Trophoblast cell (in vitro differentiated cells and primary cell): ENCODE data around the gene RGS7.
A peak's percentile ranks its signal among the peaks of the same experiment; 100 is the strongest.

Source experiments
- DNase-seq, 2 donors: peaks; one replicate each; pipeline ENCODE4 v3.0.0-alpha.2; 2016
- H2AFZ ChIP-seq: 2 replicates; pipeline ENCODE4 v1.6.1; 2013; ENCODE audit warnings: low read length, moderate library complexity, mild to moderate bottlenecking; ENCODE audit not compliant: insufficient read depth, poor library complexity
- H2AK5ac ChIP-seq: 2 replicates; pipeline ENCODE4 v1.6.1; 2013; ENCODE audit warnings: mild to moderate bottlenecking, low read length
- H2BK120ac ChIP-seq: 2 replicates; pipeline ENCODE4 v1.6.1; 2013; ENCODE audit warnings: low read length, mild to moderate bottlenecking, moderate library complexity; ENCODE audit not compliant: insufficient read depth, poor library complexity
- H2BK12ac ChIP-seq: 2 replicates; pipeline ENCODE4 v1.6.1; 2013; ENCODE audit warnings: mild to moderate bottlenecking, low read length, moderate library complexity
- H2BK5ac ChIP-seq: 2 replicates; pipeline ENCODE4 v1.6.1; 2013; ENCODE audit warnings: low read length, low read depth, moderate library complexity, mild to moderate bottlenecking; ENCODE audit not compliant: poor library complexity
- H3K14ac ChIP-seq: 2 replicates; pipeline ENCODE4 v1.6.1; 2013; ENCODE audit warnings: mild to moderate bottlenecking, low read length
- H3K18ac ChIP-seq: 2 replicates; pipeline ENCODE4 v1.6.1; 2013; ENCODE audit warnings: mild to moderate bottlenecking, low read length
- H3K23ac ChIP-seq: 2 replicates; pipeline ENCODE4 v1.6.1; 2013; ENCODE audit warnings: low read length
- H3K27ac ChIP-seq: 2 replicates; pipeline ENCODE4 v1.5.1; 2013; ENCODE audit warnings: low read depth, mild to moderate bottlenecking, inconsistent platforms, low read length, moderate library complexity
- H3K27me3 ChIP-seq: 2 replicates; pipeline ENCODE4 v1.6.1; 2013; ENCODE audit warnings: inconsistent platforms, mild to moderate bottlenecking, low read length, moderate library complexity; ENCODE audit not compliant: insufficient read depth
- H3K36me3 ChIP-seq, 2 experiments: 1 replicate in 1 of 2; 2 replicates in 1 of 2; pipeline ENCODE4 v1.6.1; 2013; ENCODE audit warnings: low read length in 2 of 2, mild to moderate bottlenecking in 2 of 2, moderate library complexity in 1 of 2; ENCODE audit not compliant: insufficient read depth in 2 of 2, control insufficient read depth in 1 of 2
- H3K4ac ChIP-seq: 2 replicates; pipeline ENCODE4 v1.6.1; 2013; ENCODE audit warnings: low read depth, mild to moderate bottlenecking, low read length, moderate library complexity
- H3K4me1 ChIP-seq, 2 experiments: 1 replicate in 1 of 2; 2 replicates in 1 of 2; pipeline ENCODE4 v1.6.1; 2013; ENCODE audit warnings: low read length in 2 of 2, mild to moderate bottlenecking in 2 of 2, moderate library complexity in 1 of 2; ENCODE audit not compliant: insufficient read depth in 2 of 2, control insufficient read depth in 1 of 2
- H3K4me2 ChIP-seq: 2 replicates; pipeline ENCODE4 v1.6.1; 2013; ENCODE audit warnings: inconsistent platforms, mild to moderate bottlenecking, low read length, moderate library complexity
- H3K4me3 ChIP-seq: 2 replicates; pipeline ENCODE4 v1.5.1; 2013; ENCODE audit warnings: mild to moderate bottlenecking, low read depth, low read length, inconsistent platforms
- H3K79me1 ChIP-seq: one replicate; pipeline ENCODE4 v1.6.1; 2013; ENCODE audit warnings: low read length
- H3K79me2 ChIP-seq: 2 replicates; pipeline ENCODE4 v1.6.1; 2013; ENCODE audit warnings: low read length, mild to moderate bottlenecking; ENCODE audit not compliant: control insufficient read depth, insufficient read depth, poor library complexity
- H3K9ac ChIP-seq: 2 replicates; pipeline ENCODE4 v1.6.1; 2013; ENCODE audit warnings: mild to moderate bottlenecking, low read length
- H3K9me3 ChIP-seq: 2 replicates; pipeline ENCODE4 v1.6.1; 2013; ENCODE audit warnings: low read depth, mild to moderate bottlenecking, control low read depth, inconsistent platforms, low read length; ENCODE audit not compliant: insufficient read depth
- H4K12ac ChIP-seq: 2 replicates; pipeline ENCODE4 v1.6.1; 2013; ENCODE audit warnings: low read depth, mild to moderate bottlenecking, low read length, moderate library complexity
- H4K8ac ChIP-seq: 2 replicates; pipeline ENCODE4 v1.6.1; 2013; ENCODE audit warnings: low read depth, mild to moderate bottlenecking, low read length, moderate library complexity
- H4K91ac ChIP-seq: one replicate; pipeline ENCODE4 v1.6.1; 2013; ENCODE audit warnings: low read depth, mild to moderate bottlenecking, low read length, moderate library complexity
- WGBS: extraction: QIAGEN DNeasy Blood & Tissue Kit; methylation state at CpG from one replicate; pipeline ENCODE4 v1.1.7; 2013; ENCODE audit warnings: missing lambda C conversion rate; ENCODE audit not compliant: insufficient read length, insufficient coverage; ENCODE audit errors: extremely low coverage; 5-methylcytosine and 5-hydroxymethylcytosine counted together

Gene RGS7

DNA sequence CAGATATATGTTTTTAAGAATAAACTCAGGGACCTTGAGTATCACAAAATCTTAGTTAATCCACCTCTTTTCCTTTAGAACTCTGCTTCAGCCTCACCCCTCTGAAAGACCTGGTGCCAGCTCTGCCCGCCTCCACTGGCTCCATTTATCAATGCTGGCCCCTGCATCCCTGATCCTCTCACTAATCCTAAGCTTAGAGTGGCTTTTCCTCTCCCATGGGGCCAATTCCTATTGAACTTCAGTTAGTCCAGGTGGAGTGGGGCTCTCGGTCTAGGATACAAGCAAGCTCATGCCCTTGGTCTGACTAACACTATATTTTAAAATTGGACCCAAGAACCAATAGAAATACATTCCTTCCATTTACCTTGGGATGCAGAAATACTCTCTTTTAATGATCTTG is 87.0 kb downstream of the RGS7 start:
- Histone ChIP-seq H4K8ac (no peak overlapping the region), H3K4ac (no peak overlapping the region), H3K4me1 (no peaks in the 10 kb centered on the region), H3K79me1 (no peaks in the 10 kb centered on the region), H2BK12ac (no peak overlapping the region), H2BK5ac (no peak overlapping the region), H3K18ac (no peak overlapping the region), H3K9ac (no peak overlapping the region), H4K12ac (no peak overlapping the region), H3K9me3 (no peaks in the 10 kb centered on the region), H3K36me3 (no peaks in the 10 kb centered on the region), H3K14ac (no peak overlapping the region), H3K79me2 (no peaks in the 10 kb centered on the region), H2AK5ac (no peak overlapping the region), H2AFZ (no peak overlapping the region), H4K91ac (no peak overlapping the region), H3K4me3 (no peak overlapping the region), H3K27me3 (no peaks in the 10 kb centered on the region), H3K27ac (no peak overlapping the region), H3K23ac (no peak overlapping the region), H2BK120ac (no peak overlapping the region), H3K4me2 (no peak overlapping the region)
- no peak for DNase-seq
- no CpG with 5 or more reads among the region's 2 CpGs for WGBS

GRCh38 chr1:241269116-241269515 is 87.9 kb downstream of the RGS7 start:
- Histone ChIP-seq H2AFZ (no peak overlapping the region), H3K27me3 (no peaks in the 10 kb centered on the region), H3K4me2 (no peak overlapping the region), H2BK12ac (no peak overlapping the region), H3K14ac (no peak overlapping the region), H3K4me3 (no peak overlapping the region), H4K12ac (no peak overlapping the region), H3K4me1 (no peaks in the 10 kb centered on the region), H2BK5ac (no peak overlapping the region), H2AK5ac (no peak overlapping the region), H3K27ac (no peak overlapping the region), H3K79me1 (no peaks in the 10 kb centered on the region), H3K36me3 (no peaks in the 10 kb centered on the region), H3K23ac (no peak overlapping the region), H4K8ac (no peak overlapping the region), H2BK120ac (no peak overlapping the region), H3K9me3 (no peaks in the 10 kb centered on the region), H3K4ac (no peak overlapping the region), H3K79me2 (no peaks in the 10 kb centered on the region), H3K18ac (no peak overlapping the region), H4K91ac (no peak overlapping the region), H3K9ac (no peak overlapping the region)
- DNase-seq: peak in 1 of 2 donors; percentile 21
- no CpG with 5 or more reads among the region's 9 CpGs for WGBS

DNA sequence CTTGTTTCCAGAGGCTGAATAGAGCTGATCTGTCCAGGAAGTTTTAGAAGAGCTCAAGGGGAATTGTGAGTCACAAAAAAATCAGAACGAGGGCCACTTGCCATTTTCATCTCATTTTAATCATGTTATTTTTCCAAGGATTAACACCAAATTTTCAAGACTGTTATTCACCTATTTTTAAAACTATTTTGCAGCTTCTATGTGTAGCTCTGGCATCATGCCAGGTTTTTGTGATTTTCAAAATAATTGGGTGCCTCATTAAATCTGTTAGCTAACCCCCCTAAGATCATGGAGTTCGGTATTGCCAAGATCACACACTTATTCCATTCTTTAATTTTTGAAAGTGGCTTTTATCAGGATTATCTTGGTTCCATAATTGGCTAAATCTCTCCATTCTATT is 90.9 kb downstream of the RGS7 start:
- no peak overlapping the region for H3K4me2 ChIP-seq
- no peak overlapping the region for H2AK5ac ChIP-seq

DNA sequence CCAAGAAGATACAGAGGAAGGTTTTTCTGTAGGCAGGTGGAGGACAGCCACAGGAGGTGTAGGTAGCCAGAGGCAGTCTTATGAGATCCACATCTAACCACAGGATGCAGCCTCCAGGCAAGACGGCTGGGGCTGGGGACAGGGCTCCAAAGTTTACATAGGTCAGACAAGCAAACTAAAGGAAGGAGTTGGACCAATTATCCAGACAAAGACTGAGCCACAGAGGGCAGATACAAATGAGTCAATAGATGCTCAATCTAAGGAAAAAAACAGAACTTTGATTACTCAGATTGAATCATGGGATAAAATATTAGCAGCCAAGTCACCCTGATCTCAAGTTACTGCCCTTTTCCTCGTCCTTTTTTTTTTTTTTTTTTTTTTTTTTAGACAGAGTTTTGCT is 91.6 kb downstream of the RGS7 start:
- no peak overlapping the region for H3K23ac ChIP-seq
- H3K27me3 ChIP-seq: no peaks in the 10 kb centered on the region
- no peak overlapping the region for H3K4ac ChIP-seq
- no peak overlapping the region for H3K4me2 ChIP-seq
- no peak overlapping the region for H3K27ac ChIP-seq
- H3K18ac ChIP-seq: no peak overlapping the region
- H3K79me2 ChIP-seq: no peaks in the 10 kb centered on the region
- H3K4me3 ChIP-seq: no peak overlapping the region
- no peak overlapping the region for H4K91ac ChIP-seq
- H3K79me1 ChIP-seq: no peaks in the 10 kb centered on the region
- no peak overlapping the region for H2AK5ac ChIP-seq
- H3K9ac ChIP-seq: no peak overlapping the region
- H2BK5ac ChIP-seq: no peak overlapping the region
- H3K9me3 ChIP-seq: no peaks in the 10 kb centered on the region
- no peaks in the 10 kb centered on the region for H3K36me3 ChIP-seq
- no peak overlapping the region for H2BK12ac ChIP-seq
- no peak for DNase-seq
- H2AFZ ChIP-seq: no peak overlapping the region
- H3K4me1 ChIP-seq: no peaks in the 10 kb centered on the region
- H3K14ac ChIP-seq: no peak overlapping the region
- no peak overlapping the region for H2BK120ac ChIP-seq
- no CpG with 5 or more reads among the region's 2 CpGs for WGBS
- H4K8ac ChIP-seq: no peak overlapping the region
- H4K12ac ChIP-seq: no peak overlapping the region

More for the DNA sequence above, 90.9 kb downstream of the RGS7 start:
- Histone ChIP-seq H2AFZ (no peak overlapping the region), H3K27me3 (no peaks in the 10 kb centered on the region), H3K9ac (no peak overlapping the region), H3K36me3 (no peaks in the 10 kb centered on the region), H3K23ac (no peak overlapping the region), H2BK120ac (no peak overlapping the region), H3K4me1 (no peaks in the 10 kb centered on the region), H3K79me2 (no peaks in the 10 kb centered on the region), H2BK5ac (no peak overlapping the region), H2BK12ac (no peak overlapping the region), H4K91ac (no peak overlapping the region), H3K18ac (no peak overlapping the region), H3K4me3 (no peak overlapping the region), H3K4ac (no peak overlapping the region), H3K14ac (no peak overlapping the region), H3K27ac (no peak overlapping the region), H4K12ac (no peak overlapping the region), H3K9me3 (no peaks in the 10 kb centered on the region), H4K8ac (no peak overlapping the region), H3K79me1 (no peaks in the 10 kb centered on the region)
- no CpG with 5 or more reads among the region's 2 CpGs for WGBS
- no peak for DNase-seq
